Measurements from ENCODE around the gene C6orf141.

Gene C6orf141

DNA sequence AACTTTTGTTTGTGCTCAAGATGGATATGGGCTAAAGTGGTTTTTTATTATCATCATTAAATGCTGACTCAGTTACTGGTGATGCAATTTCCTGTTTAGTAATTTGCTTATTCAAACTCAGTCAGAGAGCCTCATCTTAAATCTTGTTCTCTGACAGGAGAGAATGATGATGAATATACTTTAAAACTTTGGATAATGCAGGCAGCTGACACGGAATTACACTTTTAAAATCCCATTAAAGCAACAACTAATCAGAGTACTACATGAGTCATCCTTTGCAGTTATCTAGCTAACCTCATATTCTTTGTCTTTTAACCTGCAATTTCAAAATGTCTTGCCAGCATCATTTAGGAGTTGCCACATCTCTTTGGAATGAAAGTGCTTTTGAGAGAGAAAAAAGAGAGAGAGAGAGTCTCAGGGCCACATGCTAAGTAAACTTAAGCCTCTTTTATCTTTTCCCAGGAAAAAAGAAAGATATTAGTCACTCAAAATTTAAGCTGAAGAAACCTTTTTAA lies 9.2 kb upstream of the C6orf141 start:
- Histone ChIP-seq H3K4me3 (replicated peaks; ENCODE audit: insufficient read depth, low read length) (no peak overlapping the region), H3K27me3 (ENCODE audit: insufficient read depth, poor library complexity, severe bottlenecking) (peaks cover under 1% of the 10 kb centered on the region), H3K27ac (replicated peaks) (no peak overlapping the region)
- no peak for DNase-seq (ENCODE audit: low read depth in 1 of 2, low spot score in 1 of 2)
- TF ChIP-seq, protein P1, sequence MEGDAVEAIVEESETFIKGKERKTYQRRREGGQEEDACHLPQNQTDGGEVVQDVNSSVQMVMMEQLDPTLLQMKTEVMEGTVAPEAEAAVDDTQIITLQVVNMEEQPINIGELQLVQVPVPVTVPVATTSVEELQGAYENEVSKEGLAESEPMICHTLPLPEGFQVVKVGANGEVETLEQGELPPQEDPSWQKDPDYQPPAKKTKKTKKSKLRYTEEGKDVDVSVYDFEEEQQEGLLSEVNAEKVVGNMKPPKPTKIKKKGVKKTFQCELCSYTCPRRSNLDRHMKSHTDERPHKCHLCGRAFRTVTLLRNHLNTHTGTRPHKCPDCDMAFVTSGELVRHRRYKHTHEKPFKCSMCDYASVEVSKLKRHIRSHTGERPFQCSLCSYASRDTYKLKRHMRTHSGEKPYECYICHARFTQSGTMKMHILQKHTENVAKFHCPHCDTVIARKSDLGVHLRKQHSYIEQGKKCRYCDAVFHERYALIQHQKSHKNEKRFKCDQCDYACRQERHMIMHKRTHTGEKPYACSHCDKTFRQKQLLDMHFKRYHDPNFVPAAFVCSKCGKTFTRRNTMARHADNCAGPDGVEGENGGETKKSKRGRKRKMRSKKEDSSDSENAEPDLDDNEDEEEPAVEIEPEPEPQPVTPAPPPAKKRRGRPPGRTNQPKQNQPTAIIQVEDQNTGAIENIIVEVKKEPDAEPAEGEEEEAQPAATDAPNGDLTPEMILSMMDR (IDR thresholded peaks at IDR 0.05; ENCODE audit: insufficient read depth, low read length), result no peak
- TF ChIP-seq SPI1 (IDR thresholded peaks at IDR 0.05; ENCODE audit: borderline replicate concordance, low read depth) (no peak), POLR2AphosphoS5 (IDR thresholded peaks at IDR 0.05; ENCODE audit: low read depth) (no peak), GABPA (IDR thresholded peaks at IDR 0.05; ENCODE audit: low read depth) (no peak)
- TF ChIP-seq, protein P2, sequence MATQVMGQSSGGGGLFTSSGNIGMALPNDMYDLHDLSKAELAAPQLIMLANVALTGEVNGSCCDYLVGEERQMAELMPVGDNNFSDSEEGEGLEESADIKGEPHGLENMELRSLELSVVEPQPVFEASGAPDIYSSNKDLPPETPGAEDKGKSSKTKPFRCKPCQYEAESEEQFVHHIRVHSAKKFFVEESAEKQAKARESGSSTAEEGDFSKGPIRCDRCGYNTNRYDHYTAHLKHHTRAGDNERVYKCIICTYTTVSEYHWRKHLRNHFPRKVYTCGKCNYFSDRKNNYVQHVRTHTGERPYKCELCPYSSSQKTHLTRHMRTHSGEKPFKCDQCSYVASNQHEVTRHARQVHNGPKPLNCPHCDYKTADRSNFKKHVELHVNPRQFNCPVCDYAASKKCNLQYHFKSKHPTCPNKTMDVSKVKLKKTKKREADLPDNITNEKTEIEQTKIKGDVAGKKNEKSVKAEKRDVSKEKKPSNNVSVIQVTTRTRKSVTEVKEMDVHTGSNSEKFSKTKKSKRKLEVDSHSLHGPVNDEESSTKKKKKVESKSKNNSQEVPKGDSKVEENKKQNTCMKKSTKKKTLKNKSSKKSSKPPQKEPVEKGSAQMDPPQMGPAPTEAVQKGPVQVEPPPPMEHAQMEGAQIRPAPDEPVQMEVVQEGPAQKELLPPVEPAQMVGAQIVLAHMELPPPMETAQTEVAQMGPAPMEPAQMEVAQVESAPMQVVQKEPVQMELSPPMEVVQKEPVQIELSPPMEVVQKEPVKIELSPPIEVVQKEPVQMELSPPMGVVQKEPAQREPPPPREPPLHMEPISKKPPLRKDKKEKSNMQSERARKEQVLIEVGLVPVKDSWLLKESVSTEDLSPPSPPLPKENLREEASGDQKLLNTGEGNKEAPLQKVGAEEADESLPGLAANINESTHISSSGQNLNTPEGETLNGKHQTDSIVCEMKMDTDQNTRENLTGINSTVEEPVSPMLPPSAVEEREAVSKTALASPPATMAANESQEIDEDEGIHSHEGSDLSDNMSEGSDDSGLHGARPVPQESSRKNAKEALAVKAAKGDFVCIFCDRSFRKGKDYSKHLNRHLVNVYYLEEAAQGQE (IDR thresholded peaks at IDR 0.05; ENCODE audit: insufficient replicate concordance, low read depth), result no peak

DNA sequence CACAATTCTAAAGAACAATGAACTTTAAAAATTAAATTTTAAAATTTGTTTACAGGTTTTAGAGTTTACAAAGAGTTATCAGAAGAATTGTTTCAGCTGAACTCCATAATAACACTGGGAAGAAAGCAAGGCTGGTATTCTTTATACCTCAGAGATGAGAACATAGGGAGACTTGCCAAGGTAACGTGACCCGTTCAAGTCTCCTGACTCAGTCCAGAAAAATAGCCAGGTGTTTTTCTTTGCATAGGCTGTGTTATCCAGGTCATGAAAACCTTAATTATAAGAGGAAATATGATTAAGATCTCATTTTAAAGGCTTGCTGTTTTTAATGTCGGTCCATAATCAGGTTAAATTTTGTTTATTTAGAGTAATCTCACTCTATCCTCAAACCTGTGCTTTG lies 8.5 kb upstream of the C6orf141 start:
- no peak overlapping the region for H3K27ac ChIP-seq (replicated peaks)
- DNase-seq (ENCODE audit: low read depth in 1 of 2, low spot score in 1 of 2), result no peak
- peaks cover 5% of the 10 kb centered on the region for H3K27me3 ChIP-seq (ENCODE audit: insufficient read depth, poor library complexity, severe bottlenecking)
- TF ChIP-seq POLR2AphosphoS5 (IDR thresholded peaks at IDR 0.05; ENCODE audit: low read depth) (no peak), SPI1 (IDR thresholded peaks at IDR 0.05; ENCODE audit: borderline replicate concordance, low read depth) (no peak), GABPA (IDR thresholded peaks at IDR 0.05; ENCODE audit: low read depth) (no peak)
- TF ChIP-seq, protein P1 (IDR thresholded peaks at IDR 0.05; ENCODE audit: insufficient read depth, low read length), result no peak
- TF ChIP-seq, protein P2 (IDR thresholded peaks at IDR 0.05; ENCODE audit: insufficient replicate concordance, low read depth), result no peak
- no peak overlapping the region for H3K4me3 ChIP-seq (replicated peaks; ENCODE audit: insufficient read depth, low read length)

DNA sequence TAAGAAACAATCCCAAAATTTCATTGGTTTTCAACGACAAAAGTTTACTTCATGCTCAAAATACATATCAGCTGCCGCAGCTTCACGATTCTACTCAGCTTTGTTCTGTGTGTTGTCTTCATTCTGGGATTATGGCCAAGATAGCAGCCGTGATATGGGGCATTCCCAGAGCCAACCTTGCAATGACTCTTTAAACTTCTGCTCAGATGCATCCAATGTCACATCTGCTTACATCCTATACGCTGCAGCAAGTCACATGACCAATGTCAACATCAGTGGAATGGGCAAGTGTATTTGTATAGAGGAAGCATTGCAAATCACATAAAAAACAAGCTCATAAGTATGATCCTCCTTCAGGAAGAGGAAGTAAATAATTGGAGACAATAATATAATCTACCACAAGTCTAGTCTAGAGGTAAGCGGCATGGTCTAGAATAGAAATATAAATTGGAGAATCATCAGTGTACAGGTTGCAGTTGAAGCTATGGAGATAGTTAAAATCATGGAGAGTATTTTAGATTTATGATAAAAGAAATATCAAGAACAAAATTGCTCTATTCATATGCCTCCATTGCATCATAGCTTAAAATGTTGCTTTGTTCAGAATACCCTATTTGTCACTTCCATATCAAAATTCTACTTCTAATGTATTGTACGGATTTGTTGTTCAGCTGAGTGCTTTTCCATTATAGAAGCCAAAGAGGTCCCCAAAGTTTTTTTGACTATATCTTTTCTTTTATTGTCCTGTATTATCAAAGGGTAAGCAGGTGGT lies 7.2 kb upstream of the C6orf141 start:
- Histone ChIP-seq H3K27ac (replicated peaks) (no peak overlapping the region), H3K4me3 (replicated peaks; ENCODE audit: insufficient read depth, low read length) (no peak overlapping the region), H3K27me3 (ENCODE audit: insufficient read depth, poor library complexity, severe bottlenecking) (peaks cover 5% of the 10 kb centered on the region)
- DNase-seq (ENCODE audit: low read depth in 1 of 2, low spot score in 1 of 2), result peak in 1 of 2 experiments; percentile 6
- TF ChIP-seq GABPA (IDR thresholded peaks at IDR 0.05; ENCODE audit: low read depth), result no peak
- no peak for TF ChIP-seq SPI1 (IDR thresholded peaks at IDR 0.05; ENCODE audit: borderline replicate concordance, low read depth)
- TF ChIP-seq POLR2AphosphoS5 (IDR thresholded peaks at IDR 0.05; ENCODE audit: low read depth), result no peak
- TF ChIP-seq, protein P2 (IDR thresholded peaks at IDR 0.05; ENCODE audit: insufficient replicate concordance, low read depth), result no peak
- TF ChIP-seq, protein P1 (IDR thresholded peaks at IDR 0.05; ENCODE audit: insufficient read depth, low read length), result no peak

Data from HL-60 (cell line).